ENCODE data around the gene PDSS2. TPM values are rescaled to one million over a fixed set of nuclear protein-coding genes. Genes with fewer than 3 reads are reported as not detected.

The PDSS2 gene
- total RNA-seq, 1 experiment from 2014 or later: 8.2 TPM

DNA sequence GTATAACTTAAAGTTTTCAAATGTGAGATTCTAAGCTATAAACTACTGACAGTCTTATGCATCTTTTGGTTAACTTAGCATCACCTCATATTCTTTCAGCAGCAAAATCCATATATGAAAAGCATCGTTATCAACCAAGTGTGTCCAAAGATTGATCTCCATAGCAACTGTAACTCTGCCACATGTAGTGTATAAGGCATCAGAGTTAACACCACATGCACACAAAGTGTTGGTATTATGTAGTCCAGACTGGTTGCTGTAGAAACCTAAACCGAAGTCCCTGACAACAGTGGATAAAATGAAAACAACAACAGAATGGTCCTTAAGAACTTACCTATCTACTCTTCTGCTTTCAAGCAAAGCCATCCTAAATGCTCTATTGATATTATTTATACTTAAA, 39.6 kb downstream of the PDSS2 start:
- DNase-seq (ENCODE audit: low spot score): no peak

- DNase-seq (ENCODE audit: low spot score): no peak
These were observed 41.2 kb downstream of the PDSS2 start for GRCh38 chr6:107418118-107418517.

DNA sequence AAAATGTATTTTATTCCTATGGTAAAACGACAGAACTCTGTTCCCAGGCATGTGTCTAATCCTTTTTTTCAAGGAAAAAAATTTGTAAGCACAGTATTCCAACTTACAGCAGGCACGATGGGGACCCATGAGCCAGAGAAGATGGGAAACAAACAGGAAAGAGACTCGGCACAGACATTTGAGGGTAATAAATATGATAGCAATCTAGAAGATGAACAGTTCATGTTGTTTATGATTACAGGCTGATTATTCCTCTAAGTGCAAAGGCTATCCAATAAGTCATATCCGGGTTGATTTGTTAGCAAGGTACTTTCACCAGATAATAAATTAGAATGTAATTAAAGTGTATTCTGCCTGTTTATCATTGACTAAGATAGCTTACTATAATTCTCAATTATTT, 43.2 kb downstream of the PDSS2 start:
- DNase-seq (ENCODE audit: low spot score): no peak

DNA sequence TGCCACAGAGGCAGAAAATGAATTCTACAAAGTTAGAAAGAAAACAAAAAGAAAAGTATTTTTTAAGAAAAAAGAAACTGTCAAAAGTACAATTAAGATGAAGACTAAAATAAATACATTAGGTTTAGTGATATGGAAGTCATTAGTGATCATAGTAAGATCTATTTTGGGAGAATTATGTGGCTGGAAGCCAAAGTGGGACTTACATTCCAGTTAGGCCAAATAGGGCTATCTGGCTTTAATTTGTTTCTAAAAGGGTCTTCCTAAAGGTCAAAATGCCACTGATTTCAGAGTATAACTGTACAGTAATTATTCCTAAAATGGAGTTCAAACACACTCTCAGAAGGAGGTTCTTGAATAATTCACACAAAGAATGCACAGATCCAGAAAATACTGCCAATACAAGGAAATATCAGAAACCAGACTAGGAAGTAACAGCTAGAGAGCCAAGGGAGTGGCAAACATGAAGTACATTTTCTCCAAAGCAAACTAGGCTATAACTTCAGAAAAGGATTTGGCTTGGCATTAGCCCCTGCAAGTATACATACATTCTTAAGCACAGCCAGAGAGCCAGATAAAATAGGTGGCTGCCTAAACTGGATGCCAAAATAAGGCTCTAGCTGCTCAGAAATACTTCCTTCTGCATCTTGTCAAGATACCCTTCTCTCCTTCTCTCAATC, 45.3 kb downstream of the PDSS2 start:
- DNase-seq (ENCODE audit: low spot score): no peak

DNA sequence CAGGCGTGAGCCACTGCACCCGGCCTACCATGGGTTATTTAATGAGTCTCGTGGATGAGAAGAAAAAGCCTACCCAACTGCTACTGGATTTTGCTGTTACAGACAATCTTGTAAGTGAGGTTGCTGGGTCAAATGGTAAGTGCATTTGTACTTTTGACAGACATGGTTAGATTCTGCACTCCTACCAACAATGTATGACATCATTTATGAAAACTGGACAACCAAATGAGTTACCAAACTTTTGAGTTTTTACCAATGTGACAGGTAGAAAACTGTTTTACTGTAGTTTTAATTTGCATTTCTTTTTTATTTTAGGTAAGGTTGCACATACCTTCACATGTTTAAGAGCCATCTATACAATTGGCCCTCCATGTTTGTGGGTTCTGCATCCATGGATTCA, 48.2 kb downstream of the PDSS2 start:
- DNase-seq (ENCODE audit: low spot score): no peak

DNA sequence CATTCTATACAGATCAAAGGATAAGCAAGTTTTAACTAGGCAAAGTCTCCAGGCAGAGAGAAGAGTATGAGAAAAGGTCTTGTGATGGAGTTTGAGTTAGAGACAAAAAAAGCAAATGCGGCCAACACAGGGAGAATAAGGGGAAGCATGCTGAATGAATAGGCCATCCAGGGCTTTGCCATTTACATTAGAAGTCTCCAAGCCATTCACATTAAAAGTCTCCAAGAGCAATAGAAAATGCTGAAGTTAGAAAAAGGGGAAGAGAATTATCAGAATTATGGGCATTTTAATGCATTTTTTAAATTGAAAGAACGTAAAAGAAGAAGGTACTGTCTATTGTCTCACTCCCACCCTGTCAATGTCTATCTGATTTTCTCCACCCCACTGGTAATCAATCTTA, 49.4 kb downstream of the PDSS2 start:
- DNase-seq (ENCODE audit: low spot score): no peak

DNA sequence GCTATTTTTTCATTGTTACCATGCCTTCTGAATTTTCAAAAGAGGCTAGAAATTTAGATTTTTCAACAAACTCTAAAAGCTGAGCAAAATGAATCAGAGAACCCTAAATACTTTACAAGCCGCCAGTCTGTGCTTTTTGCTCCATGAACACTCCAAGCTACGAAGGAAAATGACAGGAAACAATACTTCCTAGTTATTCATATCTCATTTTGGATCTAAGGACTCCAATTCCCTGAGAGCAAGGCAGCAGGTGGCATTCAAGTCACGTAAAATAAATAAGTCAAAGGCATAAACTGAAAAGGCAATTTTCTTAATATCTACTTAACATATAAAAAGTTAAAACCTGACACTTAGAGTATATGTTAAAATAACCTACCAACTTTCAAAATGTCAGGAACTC, 50.6 kb downstream of the PDSS2 start:
- DNase-seq (ENCODE audit: low spot score): no peak

GRCh38 chr6:107405002-107405401, 54.4 kb downstream of the PDSS2 start:
- no peak for DNase-seq (ENCODE audit: low spot score)

DNA sequence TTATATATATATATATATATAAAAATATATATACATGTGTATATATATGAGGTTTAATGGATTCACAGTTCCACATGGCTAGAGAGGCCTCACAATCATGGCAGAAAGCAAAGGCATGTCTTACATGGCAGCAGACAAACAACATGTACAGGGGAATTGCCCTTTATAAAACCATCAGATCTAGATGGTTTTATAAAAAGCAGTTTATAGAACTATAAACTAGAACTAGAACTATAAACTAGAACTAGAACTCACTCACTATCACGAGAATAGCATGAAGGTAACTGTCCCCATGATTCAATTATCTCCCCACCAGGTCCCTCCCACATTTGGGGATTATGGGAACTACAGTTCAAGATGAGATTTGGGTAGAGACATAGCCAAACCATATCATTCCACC, 56.8 kb downstream of the PDSS2 start:
- DNase-seq (ENCODE audit: low spot score): no peak

DNA sequence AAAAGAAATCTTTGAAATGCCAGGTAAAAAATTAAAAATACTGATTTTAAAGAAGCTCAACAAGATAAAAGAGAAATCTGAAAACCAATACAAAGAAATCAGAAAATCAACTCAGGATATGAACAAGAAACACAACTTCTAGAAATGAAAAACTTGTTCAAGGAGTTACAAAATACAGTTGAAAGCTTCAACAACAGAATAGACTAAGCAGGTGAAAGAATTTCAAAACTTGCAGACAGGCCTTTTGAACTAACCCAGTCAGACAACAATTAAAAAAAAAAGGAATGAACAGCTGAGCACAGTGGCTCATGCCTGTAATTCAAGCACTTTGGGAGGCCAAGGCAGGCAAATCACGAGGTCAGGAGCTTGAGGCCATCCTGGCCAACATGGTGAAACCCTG, 57.8 kb downstream of the PDSS2 start:
- DNase-seq (ENCODE audit: low spot score): no peak

- DNase-seq (ENCODE audit: low spot score): no peak
These were observed 58.7 kb downstream of the PDSS2 start for GRCh38 chr6:107400616-107401147.

GRCh38 chr6:107399935-107400334, 59.4 kb downstream of the PDSS2 start:
- DNase-seq (ENCODE audit: low spot score): no peak

DNA sequence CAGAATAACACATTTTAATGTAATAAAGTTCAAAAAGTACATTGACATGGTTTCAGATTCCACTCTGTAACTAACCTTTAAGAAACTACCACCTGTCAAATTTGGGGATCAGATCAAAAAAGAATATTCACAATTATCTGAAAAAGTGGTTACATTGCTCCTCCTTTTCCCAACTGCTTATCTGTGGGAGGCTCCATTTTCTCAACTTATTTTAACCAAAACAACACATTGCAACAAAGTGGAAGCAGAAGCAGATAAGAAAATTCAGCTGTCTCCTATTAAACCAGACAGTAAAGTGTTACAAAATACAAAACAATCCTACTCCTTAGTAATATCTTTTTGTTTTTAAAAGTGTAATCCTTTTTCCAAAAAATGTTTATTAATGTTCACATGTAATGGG, 61.4 kb downstream of the PDSS2 start:
- no peak for DNase-seq (ENCODE audit: low spot score)

GRCh38 chr6:107396211-107396610, 63.2 kb downstream of the PDSS2 start:
- no peak for DNase-seq (ENCODE audit: low spot score)

GRCh38 chr6:107392069-107392468, 67.3 kb downstream of the PDSS2 start:
- DNase-seq (ENCODE audit: low spot score): no peak

GRCh38 chr6:107390685-107391435, 68.5 kb downstream of the PDSS2 start:
- no peak for DNase-seq (ENCODE audit: low spot score)

GRCh38 chr6:107390056-107390455, 69.3 kb downstream of the PDSS2 start:
- DNase-seq (ENCODE audit: low spot score): no peak

DNA sequence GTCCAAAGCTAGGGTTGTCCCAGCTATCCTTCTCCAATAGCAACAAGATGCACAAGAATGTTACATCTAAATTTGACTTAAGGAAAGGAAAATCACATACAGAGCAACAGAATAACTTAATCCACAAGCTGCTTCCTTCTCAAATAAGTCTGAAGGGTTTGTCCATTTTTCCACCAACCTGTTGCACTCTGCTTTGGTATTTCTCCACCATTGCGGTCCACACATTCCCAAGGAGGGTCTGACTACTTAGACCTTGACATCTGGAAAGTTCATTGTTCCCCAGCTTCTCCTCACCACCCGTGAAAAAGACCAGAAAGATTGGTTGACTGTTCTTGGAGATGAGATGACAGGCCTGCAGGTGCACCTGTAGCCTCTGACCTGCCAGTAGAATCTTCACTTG, 72.5 kb downstream of the PDSS2 start:
- DNase-seq (ENCODE audit: low spot score): no peak

DNA sequence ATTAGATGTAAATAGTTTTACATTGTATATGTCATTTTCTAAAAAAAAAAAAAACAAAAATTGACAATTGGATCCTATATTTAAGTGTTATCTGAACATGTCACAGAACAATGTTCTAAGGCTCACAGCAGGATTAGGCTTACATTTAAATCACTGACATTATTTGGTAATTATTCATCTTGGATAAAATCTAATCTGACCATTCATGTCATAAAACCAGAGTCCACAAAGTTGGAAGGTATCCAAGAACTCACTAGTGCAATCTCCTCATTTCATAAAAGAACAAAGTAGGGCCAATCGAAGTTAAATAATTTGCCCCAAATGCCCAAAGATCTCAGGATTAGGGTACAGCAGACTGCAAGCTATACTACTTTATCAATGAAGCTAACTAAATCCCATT, 73.0 kb downstream of the PDSS2 start:
- DNase-seq (ENCODE audit: low spot score): no peak

DNA sequence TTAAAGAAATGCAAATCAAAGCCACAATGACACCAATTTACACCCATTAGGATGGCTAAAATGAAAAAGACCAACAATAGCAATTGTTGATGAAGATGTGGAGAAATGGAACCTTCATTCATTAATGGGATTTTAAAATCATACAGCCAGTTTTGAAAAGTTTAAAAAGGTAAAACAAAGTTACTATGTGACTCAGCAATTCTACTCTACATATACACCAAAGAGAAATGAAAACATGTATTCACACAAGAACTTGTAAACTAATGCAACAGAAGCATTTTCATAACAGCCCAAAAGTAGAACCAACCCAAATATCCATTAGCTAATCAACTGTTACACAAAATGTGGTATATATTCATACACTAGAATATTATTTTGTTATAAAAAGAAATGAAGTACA, 75.7 kb downstream of the PDSS2 start:
- DNase-seq (ENCODE audit: low spot score): no peak

DNA sequence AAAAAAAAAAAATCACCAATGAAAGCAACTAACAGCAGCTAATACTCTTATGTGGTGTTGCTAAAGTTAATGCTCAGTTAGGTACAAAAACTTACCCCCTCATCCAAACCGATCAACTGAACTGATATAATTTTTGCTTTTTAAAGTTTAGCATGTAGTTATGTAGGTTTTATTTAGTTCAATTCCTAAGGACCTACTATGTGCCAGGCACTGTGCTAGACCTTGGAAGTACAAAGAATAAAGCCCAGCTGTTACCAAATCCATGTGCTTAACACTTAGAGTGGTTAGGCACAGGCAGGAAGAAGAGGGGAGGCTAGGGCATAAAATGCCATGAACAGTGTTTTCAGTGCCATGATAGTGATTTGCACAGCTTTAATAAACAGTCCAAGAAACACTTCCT, 85.1 kb downstream of the PDSS2 start:
- DNase-seq (ENCODE audit: low spot score): no peak

GRCh38 chr6:107369493-107369892, 89.9 kb downstream of the PDSS2 start:
- DNase-seq (ENCODE audit: low spot score): no peak

DNA sequence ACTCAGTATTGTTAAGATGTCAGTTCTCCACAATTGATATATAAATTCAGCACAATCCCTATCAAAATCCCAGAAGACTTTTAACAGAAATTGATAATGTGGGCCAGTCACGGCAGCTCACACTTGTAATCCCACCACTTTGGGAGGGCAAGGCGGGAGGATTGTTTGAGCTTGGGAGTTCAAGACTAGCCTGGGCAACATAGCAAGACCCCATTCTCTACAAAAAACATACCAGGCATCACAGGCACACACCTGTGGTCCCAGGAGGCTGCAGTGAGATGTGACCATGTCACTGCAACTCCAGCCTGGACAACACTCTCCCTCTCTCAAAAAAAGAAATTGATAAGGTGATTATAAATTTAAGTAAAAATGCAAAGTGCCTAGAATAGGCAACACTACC, 90.9 kb downstream of the PDSS2 start:
- no peak for DNase-seq (ENCODE audit: low spot score)
